HL-60 (cell line): ENCODE measurements around the gene JARID2.

Source experiments
- DNase-seq, 2 experiments: peaks; one replicate each; pipeline ENCODE4 v3.0.0-alpha.2; 2010 to 2020; ENCODE audit warnings: low read depth in 1 of 2, low spot score in 1 of 2
- H3K27ac ChIP-seq: fragments of 250-450 bp; sonication (Bioruptor Pico); replicated peaks from 2 replicates; pipeline ENCODE4 v1.5.1; 2020; ENCODE audit warnings: mild to moderate bottlenecking, moderate library complexity
- H3K27me3 ChIP-seq: fragments of 250-450 bp; sonication (Bioruptor Pico); 2 replicates; pipeline ENCODE4 v1.5.1; 2021; ENCODE audit warnings: mild to moderate bottlenecking, moderate library complexity; ENCODE audit not compliant: insufficient read depth, poor library complexity, severe bottlenecking
- H3K4me3 ChIP-seq: replicated peaks from 2 replicates; pipeline ENCODE4 v1.5.1; 2011; ENCODE audit warnings: mild to moderate bottlenecking, control low read depth, low read length; ENCODE audit not compliant: insufficient read depth
- GABPA ChIP-seq: IDR thresholded peaks from 2 replicates; pipeline ENCODE4 v1.6.1; 2012; ENCODE audit warnings: low read depth
- POLR2AphosphoS5 ChIP-seq: IDR thresholded peaks from 2 replicates; pipeline ENCODE4 v1.6.1; 2012; ENCODE audit warnings: low read depth
- SPI1 ChIP-seq: IDR thresholded peaks from 2 replicates; pipeline ENCODE4 v1.6.1; 2012; ENCODE audit warnings: low read depth, mild to moderate bottlenecking, borderline replicate concordance
- TF ChIP-seq, protein P1 (sequence below): IDR thresholded peaks from one replicate; pipeline ENCODE4 v1.5.1; 2011; ENCODE audit warnings: low read length, control low read depth, inconsistent platforms; ENCODE audit not compliant: insufficient read depth
- TF ChIP-seq, protein P2 (sequence below): IDR thresholded peaks from 2 replicates; pipeline ENCODE4 v1.6.1; 2012; ENCODE audit warnings: low read depth; ENCODE audit not compliant: insufficient replicate concordance

Gene JARID2

DNA sequence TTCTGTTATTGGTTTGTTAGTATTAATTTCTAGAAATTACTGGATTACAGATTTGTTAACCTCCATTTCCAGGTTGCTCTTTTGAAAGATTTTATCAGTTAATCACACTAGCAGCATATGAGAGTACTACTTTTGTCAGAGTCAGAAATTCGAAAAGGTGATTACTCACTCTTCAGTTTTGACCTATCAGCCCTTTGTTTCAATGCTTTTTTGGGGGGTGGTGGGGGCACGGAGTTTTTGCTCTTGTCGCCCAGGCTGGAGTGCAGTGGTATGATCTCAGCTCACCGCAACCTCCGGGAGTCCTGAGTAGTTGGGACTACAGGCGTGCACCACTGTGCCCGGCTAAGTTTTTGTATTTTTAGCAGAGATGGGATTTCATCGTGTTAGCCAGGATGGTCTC, 149.2 kb downstream of the JARID2 start:
- TF ChIP-seq, protein P1, sequence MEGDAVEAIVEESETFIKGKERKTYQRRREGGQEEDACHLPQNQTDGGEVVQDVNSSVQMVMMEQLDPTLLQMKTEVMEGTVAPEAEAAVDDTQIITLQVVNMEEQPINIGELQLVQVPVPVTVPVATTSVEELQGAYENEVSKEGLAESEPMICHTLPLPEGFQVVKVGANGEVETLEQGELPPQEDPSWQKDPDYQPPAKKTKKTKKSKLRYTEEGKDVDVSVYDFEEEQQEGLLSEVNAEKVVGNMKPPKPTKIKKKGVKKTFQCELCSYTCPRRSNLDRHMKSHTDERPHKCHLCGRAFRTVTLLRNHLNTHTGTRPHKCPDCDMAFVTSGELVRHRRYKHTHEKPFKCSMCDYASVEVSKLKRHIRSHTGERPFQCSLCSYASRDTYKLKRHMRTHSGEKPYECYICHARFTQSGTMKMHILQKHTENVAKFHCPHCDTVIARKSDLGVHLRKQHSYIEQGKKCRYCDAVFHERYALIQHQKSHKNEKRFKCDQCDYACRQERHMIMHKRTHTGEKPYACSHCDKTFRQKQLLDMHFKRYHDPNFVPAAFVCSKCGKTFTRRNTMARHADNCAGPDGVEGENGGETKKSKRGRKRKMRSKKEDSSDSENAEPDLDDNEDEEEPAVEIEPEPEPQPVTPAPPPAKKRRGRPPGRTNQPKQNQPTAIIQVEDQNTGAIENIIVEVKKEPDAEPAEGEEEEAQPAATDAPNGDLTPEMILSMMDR = no peak
- TF ChIP-seq POLR2AphosphoS5 (no peak), SPI1 (no peak), GABPA (no peak)
- TF ChIP-seq, protein P2, sequence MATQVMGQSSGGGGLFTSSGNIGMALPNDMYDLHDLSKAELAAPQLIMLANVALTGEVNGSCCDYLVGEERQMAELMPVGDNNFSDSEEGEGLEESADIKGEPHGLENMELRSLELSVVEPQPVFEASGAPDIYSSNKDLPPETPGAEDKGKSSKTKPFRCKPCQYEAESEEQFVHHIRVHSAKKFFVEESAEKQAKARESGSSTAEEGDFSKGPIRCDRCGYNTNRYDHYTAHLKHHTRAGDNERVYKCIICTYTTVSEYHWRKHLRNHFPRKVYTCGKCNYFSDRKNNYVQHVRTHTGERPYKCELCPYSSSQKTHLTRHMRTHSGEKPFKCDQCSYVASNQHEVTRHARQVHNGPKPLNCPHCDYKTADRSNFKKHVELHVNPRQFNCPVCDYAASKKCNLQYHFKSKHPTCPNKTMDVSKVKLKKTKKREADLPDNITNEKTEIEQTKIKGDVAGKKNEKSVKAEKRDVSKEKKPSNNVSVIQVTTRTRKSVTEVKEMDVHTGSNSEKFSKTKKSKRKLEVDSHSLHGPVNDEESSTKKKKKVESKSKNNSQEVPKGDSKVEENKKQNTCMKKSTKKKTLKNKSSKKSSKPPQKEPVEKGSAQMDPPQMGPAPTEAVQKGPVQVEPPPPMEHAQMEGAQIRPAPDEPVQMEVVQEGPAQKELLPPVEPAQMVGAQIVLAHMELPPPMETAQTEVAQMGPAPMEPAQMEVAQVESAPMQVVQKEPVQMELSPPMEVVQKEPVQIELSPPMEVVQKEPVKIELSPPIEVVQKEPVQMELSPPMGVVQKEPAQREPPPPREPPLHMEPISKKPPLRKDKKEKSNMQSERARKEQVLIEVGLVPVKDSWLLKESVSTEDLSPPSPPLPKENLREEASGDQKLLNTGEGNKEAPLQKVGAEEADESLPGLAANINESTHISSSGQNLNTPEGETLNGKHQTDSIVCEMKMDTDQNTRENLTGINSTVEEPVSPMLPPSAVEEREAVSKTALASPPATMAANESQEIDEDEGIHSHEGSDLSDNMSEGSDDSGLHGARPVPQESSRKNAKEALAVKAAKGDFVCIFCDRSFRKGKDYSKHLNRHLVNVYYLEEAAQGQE = no peak
- no peak for DNase-seq

DNA sequence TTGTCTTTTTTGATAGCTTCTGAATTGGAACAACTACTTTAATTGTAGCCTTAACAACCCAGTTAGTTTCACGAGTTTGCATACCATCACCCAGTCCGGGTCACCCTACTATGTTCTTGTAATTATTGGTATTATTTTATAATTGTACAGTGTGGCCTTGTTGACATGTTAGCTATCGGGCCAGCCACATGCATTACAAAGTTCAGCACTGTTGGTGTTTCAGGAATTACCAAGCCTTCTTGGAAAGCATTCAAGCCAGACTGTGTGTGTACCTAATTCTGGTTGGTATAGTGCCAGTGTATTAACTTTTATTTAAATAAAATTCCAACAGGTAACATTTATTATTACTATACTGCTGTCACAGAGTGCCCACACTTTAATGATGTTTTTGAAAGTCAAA, 150.9 kb downstream of the JARID2 start:
- no peak for DNase-seq
- Histone ChIP-seq H3K27ac (no peak overlapping the region), H3K4me3 (no peak overlapping the region), H3K27me3 (no peaks in the 10 kb centered on the region)
- TF ChIP-seq, protein P1 = no peak
- TF ChIP-seq, protein P2 = no peak
- TF ChIP-seq SPI1 = no peak
- TF ChIP-seq POLR2AphosphoS5 = no peak

More for the DNA sequence above, 149.2 kb downstream of the JARID2 start:
- Histone ChIP-seq H3K27ac (no peak overlapping the region), H3K27me3 (no peaks in the 10 kb centered on the region), H3K4me3 (no peak overlapping the region)

DNA sequence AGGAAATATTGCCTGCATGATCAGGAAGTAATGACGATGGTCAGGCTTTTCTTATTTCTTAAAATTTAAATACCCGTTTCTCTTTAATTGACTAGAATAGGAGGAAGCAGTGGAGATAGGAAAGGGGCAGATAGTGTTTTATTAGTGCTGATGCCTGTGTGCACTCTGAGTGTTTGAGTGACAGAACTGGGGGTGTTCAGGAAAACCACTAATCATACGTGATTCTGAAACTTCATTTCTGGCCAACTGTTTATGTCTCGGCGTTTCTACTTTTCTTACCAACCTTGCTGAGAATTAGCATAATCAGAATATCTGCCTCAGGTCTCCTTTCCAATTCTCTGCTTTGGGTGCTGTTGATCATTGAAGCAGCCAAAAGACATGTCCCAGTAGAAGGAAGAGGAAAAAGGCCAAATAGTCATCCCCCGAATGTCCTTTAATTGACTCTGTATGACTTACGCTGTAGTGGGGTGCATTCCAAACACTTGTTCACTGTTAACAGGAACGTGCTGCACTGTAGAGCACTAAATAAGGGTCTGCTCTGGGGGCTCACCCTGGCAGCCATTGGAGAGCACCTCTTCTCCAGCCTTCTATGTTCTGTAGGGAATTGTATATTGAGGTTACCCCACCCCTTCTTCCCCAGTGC, 152.9 kb downstream of the JARID2 start:
- TF ChIP-seq SPI1 (no peak), POLR2AphosphoS5 (no peak), GABPA (no peak)
- TF ChIP-seq, protein P1 = no peak
- TF ChIP-seq, protein P2 = no peak
- no peaks in the 10 kb centered on the region for H3K27me3 ChIP-seq
- H3K4me3 ChIP-seq = no peak overlapping the region
- H3K27ac ChIP-seq = no peak overlapping the region; the same call in none of the 2 replicates
- no peak for DNase-seq
